ENCODE measurements around the gene ZNF524.

GRCh38 chr19:55619286-55619685 is 19.2 kb downstream of the ZNF524 start:
- TF ChIP-seq CTCF (IDR thresholded peaks at IDR 0.05; ENCODE audit: poor library complexity) (no peak), EZH2 (IDR thresholded peaks at IDR 0.05; ENCODE audit: borderline replicate concordance) (no peak)
